NCI-H82 treated with DMSO at 0.1 percent for 48 hours (cell line): ENCODE data around the gene MYL4.
"Not testable (repeated sequence)": the region's sequence is repeated elsewhere in the genome, so short reads cannot be mapped to it uniquely, and the experiment has no call there.

Experiments
- DNase-seq: peaks from one replicate; lab custom pipeline; 2025; ENCODE audit not compliant: unreplicated experiment; lab: John Stamatoyannopoulos, UW

MYL4 gene

DNA sequence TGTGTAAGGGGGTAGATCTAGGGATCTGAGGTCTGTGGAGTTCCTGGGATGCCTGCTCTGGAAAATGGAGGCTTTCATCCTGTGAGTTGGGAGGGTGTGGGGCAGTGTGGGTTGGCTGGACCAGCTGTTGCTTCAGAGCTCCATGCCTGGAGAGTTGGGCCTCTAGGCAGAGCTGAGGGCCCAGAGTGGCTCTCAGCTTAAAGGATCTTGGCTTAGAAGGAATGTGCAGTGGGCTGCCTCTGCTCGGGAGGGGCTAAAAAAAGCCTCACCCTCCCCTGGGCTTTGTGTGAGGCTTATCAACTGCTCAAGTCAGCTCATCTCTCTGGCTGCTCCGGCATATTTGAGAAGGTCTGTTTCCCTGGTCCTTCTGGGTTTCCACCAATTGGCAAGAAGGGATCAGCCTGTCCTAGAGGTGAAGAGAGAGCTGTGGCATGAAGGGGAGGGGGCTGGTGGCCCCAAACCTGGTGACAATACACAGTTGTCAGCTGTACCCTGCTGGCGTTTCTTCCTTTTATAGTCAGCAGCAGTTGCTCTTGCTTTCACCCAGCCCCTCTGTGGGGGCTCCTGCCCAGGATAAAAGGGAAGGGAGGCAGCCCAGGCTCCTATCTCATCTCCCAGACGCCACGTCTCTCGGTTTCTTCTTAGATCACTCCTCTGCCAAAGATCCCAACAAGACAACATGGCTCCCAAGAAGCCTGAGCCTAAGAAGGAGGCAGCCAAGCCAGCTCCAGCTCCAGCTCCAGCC, at the start of gene MYL4:
TSS of gene MYL4 (plus strand) at position 605 of the 745 bp plus-strand sequence. CDS start at position 680, 75 bp downstream.
- DNase-seq = peak; percentile 63

- no peak for DNase-seq
Measured at GRCh38 chr17:47162013-47162622, 47.0 kb upstream of the MYL4 start.

DNA sequence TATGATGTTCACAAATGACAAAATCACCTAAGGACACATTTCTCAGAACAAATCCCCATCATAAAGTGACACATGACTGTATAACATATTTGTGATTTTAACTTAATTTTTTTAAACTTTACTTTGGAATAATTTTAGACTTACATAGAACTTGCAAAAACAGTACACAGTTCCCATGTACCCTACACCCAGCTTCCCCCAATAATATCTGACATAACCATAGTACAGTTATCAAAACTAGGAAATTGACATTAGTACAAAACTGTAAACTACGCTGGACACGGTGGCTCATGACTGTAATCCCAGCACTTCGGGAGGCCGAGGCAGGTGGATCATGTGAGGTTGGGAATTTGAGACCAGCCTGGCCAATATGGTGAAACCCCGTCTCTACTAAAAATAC, 44.9 kb upstream of the MYL4 start:
- no peak for DNase-seq

GRCh38 chr17:47165137-47165536, 44.0 kb upstream of the MYL4 start:
- no peak for DNase-seq

DNA sequence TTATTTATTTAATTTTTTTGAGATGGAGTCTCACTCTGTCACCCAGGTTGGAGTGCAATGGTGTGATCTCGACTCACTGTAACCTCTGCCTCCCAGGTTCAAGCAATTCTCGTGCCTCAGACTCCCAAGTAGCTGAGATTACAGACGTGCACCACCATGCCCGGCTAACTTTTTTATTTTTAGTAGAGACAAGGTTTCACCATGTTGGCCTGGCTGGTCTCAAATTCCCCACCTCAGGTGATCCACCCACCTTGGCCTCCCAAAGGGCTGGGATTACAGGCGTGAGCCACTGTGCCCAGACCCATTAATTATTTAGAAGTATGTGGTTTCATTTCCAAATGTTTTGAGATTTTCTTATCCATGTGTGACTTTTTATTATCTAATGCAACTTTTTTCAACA, 42.3 kb upstream of the MYL4 start:
- DNase-seq = not testable (repeated sequence)

GRCh38 chr17:47168896-47169295, 40.3 kb upstream of the MYL4 start:
- DNase-seq = not testable (repeated sequence)

DNA sequence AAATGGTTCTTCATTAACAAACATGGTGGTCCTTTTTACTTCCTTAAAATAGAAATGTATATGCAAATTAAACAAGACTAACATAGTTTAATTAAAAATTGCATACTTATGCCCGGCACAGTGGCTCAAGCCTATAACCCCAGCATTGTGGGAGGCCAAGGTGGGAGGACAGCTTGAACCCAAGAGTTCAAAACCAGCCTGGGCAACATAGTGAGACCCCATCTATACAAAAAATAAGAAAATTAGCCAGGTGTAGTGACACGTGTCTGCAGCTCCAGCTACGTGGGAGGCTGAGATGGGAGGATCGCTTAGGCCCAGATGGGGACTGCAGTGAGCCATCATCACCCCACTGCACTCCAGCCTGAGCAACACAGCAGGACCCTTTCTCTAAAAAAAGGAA, 38.4 kb upstream of the MYL4 start:
- no peak for DNase-seq

- no peak for DNase-seq
Measured at GRCh38 chr17:47172696-47173565, 36.2 kb upstream of the MYL4 start.

DNA sequence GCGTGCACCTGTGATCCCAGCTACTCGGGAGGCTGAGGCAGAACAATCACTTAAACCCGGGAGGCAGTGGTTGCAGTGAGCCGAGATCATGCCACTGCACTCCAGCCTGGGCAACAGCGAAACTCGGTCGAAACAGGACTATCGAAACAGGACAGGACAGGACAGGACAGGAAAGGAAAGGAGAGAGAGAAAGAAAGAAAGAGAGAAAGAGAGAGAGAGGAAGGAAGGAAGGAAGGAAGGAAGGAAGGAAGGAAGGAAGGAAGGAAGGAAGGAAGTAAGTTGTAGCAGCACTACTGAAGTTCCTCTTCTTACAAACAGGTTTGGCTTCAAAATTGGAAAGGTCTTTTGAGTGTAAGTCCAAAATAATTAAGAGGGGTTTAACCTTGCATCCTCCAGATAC, 34.3 kb upstream of the MYL4 start:
- not testable (repeated sequence) for DNase-seq

GRCh38 chr17:47176389-47176826, 32.7 kb upstream of the MYL4 start:
- DNase-seq = no peak

- DNase-seq = no peak
Measured at GRCh38 chr17:47177261-47177660, 31.9 kb upstream of the MYL4 start.

GRCh38 chr17:47179141-47179540, 30.0 kb upstream of the MYL4 start:
- DNase-seq = no peak

GRCh38 chr17:47180337-47180736, 28.8 kb upstream of the MYL4 start:
- no peak for DNase-seq

DNA sequence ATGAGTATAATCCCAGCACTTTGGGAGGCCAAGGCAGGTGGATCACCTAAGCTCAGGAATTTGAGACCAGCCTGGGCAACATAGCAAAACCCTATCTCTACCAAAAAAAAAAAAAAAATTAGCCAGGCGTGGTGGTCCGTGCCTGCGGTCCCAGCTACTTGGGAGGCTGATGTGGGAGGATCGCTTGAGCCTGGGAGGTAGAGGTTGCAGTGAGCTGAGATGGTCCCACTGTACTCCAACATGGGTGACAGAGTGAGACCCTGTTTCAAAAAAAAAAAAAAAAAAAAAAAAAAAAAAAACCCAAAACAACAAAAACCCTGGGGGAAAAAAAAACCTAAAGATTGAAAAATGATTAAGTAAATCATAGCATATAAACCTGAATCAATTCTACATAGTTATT, 28.2 kb upstream of the MYL4 start:
- DNase-seq = not testable (repeated sequence)

GRCh38 chr17:47184681-47185080, 24.5 kb upstream of the MYL4 start:
- DNase-seq = no peak

DNA sequence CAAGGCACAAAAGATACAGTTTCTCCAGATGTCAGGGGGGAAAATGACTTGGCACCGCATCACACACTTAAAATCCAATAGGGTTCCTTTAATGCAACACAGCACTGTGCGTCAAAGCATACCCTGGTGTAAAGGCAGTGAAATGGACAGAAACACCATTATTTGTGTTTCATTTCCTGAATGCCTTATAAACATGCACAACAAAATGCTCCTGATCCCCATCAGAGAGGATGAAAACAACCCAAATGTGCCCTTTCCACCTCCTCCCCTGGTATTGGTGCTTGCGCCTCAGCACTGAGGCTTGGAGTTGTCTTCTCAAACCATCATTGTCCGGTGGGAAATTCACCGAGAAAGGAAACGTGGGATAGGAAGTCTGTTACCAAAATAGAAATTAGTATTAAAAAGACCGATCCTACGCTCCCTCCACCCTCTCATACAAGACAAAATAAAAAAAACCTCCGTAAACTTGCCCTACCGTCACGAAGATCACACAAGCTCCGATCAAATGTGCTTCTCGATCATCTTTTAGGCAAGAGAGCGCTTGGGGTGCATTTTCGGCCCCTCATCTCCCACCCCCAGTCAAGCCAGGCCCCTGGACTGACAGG, 20.8 kb upstream of the MYL4 start:
- DNase-seq = no peak

DNA sequence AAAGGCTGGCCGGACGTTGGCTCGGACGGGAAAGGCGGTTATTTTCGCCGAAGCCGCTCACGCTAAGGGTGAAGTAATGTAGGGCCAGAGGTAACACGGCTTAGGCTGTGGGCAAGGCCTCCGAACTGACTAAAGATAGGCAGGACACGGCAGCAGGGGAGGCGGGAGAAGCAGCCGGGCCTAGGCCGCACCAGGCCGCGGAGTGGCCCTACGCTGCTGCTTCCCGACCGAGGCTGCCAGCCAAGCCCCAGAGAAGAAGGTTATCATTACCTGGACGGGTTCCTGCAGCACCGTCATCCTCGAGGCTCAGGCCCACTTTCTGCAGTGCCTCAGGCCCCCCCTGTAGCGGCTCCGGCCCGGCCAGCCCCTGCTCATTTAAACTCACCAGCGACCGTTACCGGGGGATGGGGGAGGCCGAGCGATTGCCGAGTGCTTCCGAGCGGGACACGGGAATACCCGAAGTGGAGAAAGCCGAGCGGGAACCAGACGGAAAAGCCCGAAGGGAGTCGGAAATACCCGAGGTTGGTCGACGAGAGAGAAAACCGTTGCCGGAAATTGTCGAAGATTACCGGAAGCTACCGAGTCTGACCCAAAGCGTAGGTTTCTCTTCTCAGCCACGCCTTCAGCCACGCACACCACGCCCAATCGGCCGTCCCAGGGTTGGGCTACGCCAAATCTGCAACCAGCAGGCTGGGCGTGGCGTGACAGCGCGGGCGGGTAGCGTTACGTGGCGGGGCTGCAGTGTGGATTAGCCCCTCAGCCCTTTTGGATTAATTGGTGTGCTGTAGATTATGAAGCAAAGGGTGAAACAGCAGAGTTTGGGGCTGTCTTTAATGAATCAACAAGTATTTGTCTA, 20.0 kb upstream of the MYL4 start, which contains the start of gene CDC27:
TSS of gene CDC27 (minus strand) at position 420 of the 856 bp plus-strand sequence. CDS start at position 297, 123 bp downstream.
- peak; percentile 98 for DNase-seq

DNA sequence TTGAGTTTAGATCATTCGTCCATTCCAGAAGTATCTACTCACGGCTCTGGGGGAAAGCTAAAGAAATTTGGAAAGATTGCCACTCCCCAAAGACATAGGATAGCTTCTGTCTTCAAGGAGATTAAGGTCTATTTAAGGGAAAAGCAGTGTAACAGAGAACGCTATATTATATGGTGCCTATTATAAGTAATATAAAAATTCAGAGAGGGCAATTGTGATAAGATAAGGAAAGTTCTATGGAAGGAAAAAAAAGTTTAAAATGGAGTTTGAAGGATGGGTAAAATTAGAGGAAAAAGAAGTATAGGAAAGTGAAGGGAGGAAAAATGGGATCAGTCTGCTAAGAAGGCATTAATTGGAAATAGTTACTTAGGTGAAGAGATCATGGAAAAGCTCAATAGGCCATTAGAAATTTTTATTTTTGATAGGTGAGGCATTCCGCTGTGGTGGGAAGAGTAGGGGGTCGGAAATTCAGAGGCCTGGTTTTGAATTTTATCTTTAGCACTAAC, 19.4 kb upstream of the MYL4 start:
- DNase-seq = peak; percentile 60

- no peak for DNase-seq
Measured at GRCh38 chr17:47190243-47190642, 18.9 kb upstream of the MYL4 start.

- DNase-seq = no peak
Measured at GRCh38 chr17:47190770-47191169, 18.4 kb upstream of the MYL4 start.
